Activated naive CD8-positive, alpha-beta T cell treated with anti-CD3 and anti-CD28 coated beads for 36 hours (primary cell): ENCODE results near the gene ANO10. TPM values are rescaled to one million over a fixed set of nuclear protein-coding genes. Genes with fewer than 3 reads are reported as not detected.
"Not testable (repeated sequence)": the region's sequence is repeated elsewhere in the genome, so short reads cannot be mapped to it uniquely, and the experiment has no call there.

Source experiments
- DNase-seq: peaks from one replicate; pipeline ENCODE4 v3.0.0; 2021
- H3K27ac Mint-ChIP-seq: one replicate; pipeline ENCODE4 v1.8.0; 2022; ENCODE audit warnings: mild to moderate bottlenecking, moderate library complexity, mixed read lengths
- H3K27me3 Mint-ChIP-seq: one replicate; pipeline ENCODE4 v1.8.0; 2022; ENCODE audit warnings: mild to moderate bottlenecking, mixed read lengths
- H3K36me3 Mint-ChIP-seq: one replicate; pipeline ENCODE4 v1.8.0; 2021; ENCODE audit warnings: mild to moderate bottlenecking, mixed read lengths
- H3K4me1 Mint-ChIP-seq: one replicate; pipeline ENCODE4 v1.8.0; 2021; ENCODE audit warnings: mixed read lengths
- H3K4me3 Mint-ChIP-seq: one replicate; pipeline ENCODE4 v1.8.0; 2022; ENCODE audit warnings: mild to moderate bottlenecking, moderate library complexity, mixed read lengths
- H3K9me3 Mint-ChIP-seq: one replicate; pipeline ENCODE4 v1.8.0; 2022; ENCODE audit warnings: mixed read lengths
- total RNA-seq, 2 experiments: library from RNA; stranded (reverse); gene quantifications; one replicate each; pipeline ENCODE4 v1.2.3, GENCODE V29; 2021

ANO10 gene
- total RNA-seq, 2 experiments from 2014 or later, result 7.5 to 10.1 TPM

GRCh38 chr3:43465109-43465508 lies 156.7 kb downstream of the ANO10 start:
- H3K36me3 Mint-ChIP-seq, result peaks cover 29% of the 10 kb centered on the region

GRCh38 chr3:43462566-43462965 lies 159.2 kb downstream of the ANO10 start:
- H3K9me3 Mint-ChIP-seq, result peaks cover 13% of the 10 kb centered on the region
- H3K4me3 Mint-ChIP-seq, H3K27ac Mint-ChIP-seq, H3K27me3 Mint-ChIP-seq, DNase-seq, H3K4me1 Mint-ChIP-seq: not testable (repeated sequence)
- peaks cover 29% of the 10 kb centered on the region for H3K36me3 Mint-ChIP-seq

More at GRCh38 chr3:43465109-43465508, 156.7 kb downstream of the ANO10 start:
- no peaks in the 10 kb centered on the region for H3K27me3 Mint-ChIP-seq
- H3K27ac Mint-ChIP-seq, result no peak overlapping the region
- H3K4me1 Mint-ChIP-seq, result peaks cover 4% of the 10 kb centered on the region
- H3K9me3 Mint-ChIP-seq, result peaks cover 13% of the 10 kb centered on the region
- DNase-seq, result no peak
- no peak overlapping the region for H3K4me3 Mint-ChIP-seq

GRCh38 chr3:43461345-43461744 lies 160.5 kb downstream of the ANO10 start:
- Mint-ChIP-seq H3K4me1 (peaks cover 6% of the 10 kb centered on the region), H3K36me3 (peaks cover 29% of the 10 kb centered on the region), H3K4me3 (no peak overlapping the region), H3K9me3 (peaks cover 15% of the 10 kb centered on the region), H3K27me3 (no peaks in the 10 kb centered on the region), H3K27ac (no peak overlapping the region)
- DNase-seq, result no peak

GRCh38 chr3:43457038-43457437 lies 164.8 kb downstream of the ANO10 start:
- not testable (repeated sequence) for DNase-seq, H3K27ac Mint-ChIP-seq, H3K4me1 Mint-ChIP-seq, H3K4me3 Mint-ChIP-seq, H3K9me3 Mint-ChIP-seq, H3K27me3 Mint-ChIP-seq
- H3K36me3 Mint-ChIP-seq, result peaks cover 11% of the 10 kb centered on the region

GRCh38 chr3:43455233-43455632 lies 166.6 kb downstream of the ANO10 start:
- Mint-ChIP-seq H3K27ac (no peak overlapping the region), H3K36me3 (no peaks in the 10 kb centered on the region), H3K4me3 (no peak overlapping the region), H3K9me3 (peaks cover 3% of the 10 kb centered on the region), H3K27me3 (no peaks in the 10 kb centered on the region), H3K4me1 (peaks cover 6% of the 10 kb centered on the region)
- no peak for DNase-seq

GRCh38 chr3:43453981-43454380 lies 167.8 kb downstream of the ANO10 start:
- no peak for DNase-seq
- no peaks in the 10 kb centered on the region for H3K36me3 Mint-ChIP-seq
- H3K27me3 Mint-ChIP-seq, result no peaks in the 10 kb centered on the region
- H3K27ac Mint-ChIP-seq, result no peak overlapping the region
- no peak overlapping the region for H3K4me3 Mint-ChIP-seq
- peaks cover 3% of the 10 kb centered on the region for H3K9me3 Mint-ChIP-seq
- H3K4me1 Mint-ChIP-seq, result peaks cover 6% of the 10 kb centered on the region

GRCh38 chr3:43451670-43452254 lies 170.0 kb downstream of the ANO10 start:
- Mint-ChIP-seq H3K27me3 (no peaks in the 10 kb centered on the region), H3K36me3 (no peaks in the 10 kb centered on the region), H3K27ac (no peak overlapping the region), H3K4me3 (no peak overlapping the region), H3K9me3 (peaks cover 5% of the 10 kb centered on the region), H3K4me1 (peaks cover 8% of the 10 kb centered on the region)
- DNase-seq, result no peak

GRCh38 chr3:43448098-43448497 lies 173.7 kb downstream of the ANO10 start:
- H3K4me1 Mint-ChIP-seq, result peaks cover 8% of the 10 kb centered on the region
- H3K36me3 Mint-ChIP-seq, result no peaks in the 10 kb centered on the region
- DNase-seq, result no peak
- H3K9me3 Mint-ChIP-seq, result peaks cover 2% of the 10 kb centered on the region
- no peak overlapping the region for H3K4me3 Mint-ChIP-seq
- H3K27ac Mint-ChIP-seq, result no peak overlapping the region
- H3K27me3 Mint-ChIP-seq, result no peaks in the 10 kb centered on the region

- no peaks in the 10 kb centered on the region for H3K27me3 Mint-ChIP-seq
- DNase-seq, result no peak
- H3K9me3 Mint-ChIP-seq, result peaks cover 4% of the 10 kb centered on the region
- H3K36me3 Mint-ChIP-seq, result no peaks in the 10 kb centered on the region
- peaks cover 10% of the 10 kb centered on the region for H3K4me1 Mint-ChIP-seq
- no peak overlapping the region for H3K27ac Mint-ChIP-seq
- no peak overlapping the region for H3K4me3 Mint-ChIP-seq
These were observed 176.0 kb downstream of the ANO10 start for GRCh38 chr3:43445820-43446219.

- Mint-ChIP-seq H3K4me1 (peaks cover 12% of the 10 kb centered on the region), H3K27me3 (no peaks in the 10 kb centered on the region), H3K27ac (no peak overlapping the region), H3K36me3 (peaks cover 11% of the 10 kb centered on the region), H3K9me3 (peaks cover 13% of the 10 kb centered on the region), H3K4me3 (no peak overlapping the region)
- no peak for DNase-seq
These were observed 178.9 kb downstream of the ANO10 start for GRCh38 chr3:43442872-43443395.

GRCh38 chr3:43436507-43437140 lies 185.2 kb downstream of the ANO10 start:
- H3K9me3 Mint-ChIP-seq, result peaks cover 13% of the 10 kb centered on the region
- peaks cover 10% of the 10 kb centered on the region for H3K4me1 Mint-ChIP-seq
- no peaks in the 10 kb centered on the region for H3K27me3 Mint-ChIP-seq
- no peak overlapping the region for H3K27ac Mint-ChIP-seq
- H3K36me3 Mint-ChIP-seq, result peaks cover 16% of the 10 kb centered on the region
- H3K4me3 Mint-ChIP-seq, result no peak overlapping the region
- DNase-seq, result no peak

GRCh38 chr3:43435706-43436105 lies 186.1 kb downstream of the ANO10 start:
- Mint-ChIP-seq H3K27ac (no peak overlapping the region), H3K36me3 (peaks cover 20% of the 10 kb centered on the region), H3K4me1 (peaks cover 6% of the 10 kb centered on the region), H3K4me3 (no peak overlapping the region), H3K27me3 (no peaks in the 10 kb centered on the region), H3K9me3 (peaks cover 11% of the 10 kb centered on the region)
- DNase-seq, result no peak

- no peak for DNase-seq
- Mint-ChIP-seq H3K4me3 (no peak overlapping the region), H3K27ac (no peak overlapping the region)
These were observed 187.4 kb downstream of the ANO10 start for GRCh38 chr3:43434431-43434830.

GRCh38 chr3:43432462-43432861 lies 189.3 kb downstream of the ANO10 start:
- no peak for DNase-seq
- H3K9me3 Mint-ChIP-seq, result no peaks in the 10 kb centered on the region
- no peaks in the 10 kb centered on the region for H3K4me1 Mint-ChIP-seq
- H3K36me3 Mint-ChIP-seq, result peaks cover 7% of the 10 kb centered on the region
- H3K4me3 Mint-ChIP-seq, result no peak overlapping the region
- no peaks in the 10 kb centered on the region for H3K27me3 Mint-ChIP-seq
- no peak overlapping the region for H3K27ac Mint-ChIP-seq

More at GRCh38 chr3:43434431-43434830, 187.4 kb downstream of the ANO10 start:
- peaks cover 16% of the 10 kb centered on the region for H3K36me3 Mint-ChIP-seq
- H3K4me1 Mint-ChIP-seq, result no peaks in the 10 kb centered on the region
- H3K27me3 Mint-ChIP-seq, result no peaks in the 10 kb centered on the region
- H3K9me3 Mint-ChIP-seq, result peaks cover 6% of the 10 kb centered on the region

- no peaks in the 10 kb centered on the region for H3K4me1 Mint-ChIP-seq
- H3K27ac Mint-ChIP-seq, result no peak overlapping the region
- peaks cover 7% of the 10 kb centered on the region for H3K9me3 Mint-ChIP-seq
- H3K4me3 Mint-ChIP-seq, result no peak overlapping the region
- no peak for DNase-seq
- H3K36me3 Mint-ChIP-seq, result peaks cover 12% of the 10 kb centered on the region
- H3K27me3 Mint-ChIP-seq, result no peaks in the 10 kb centered on the region
These were observed 195.4 kb downstream of the ANO10 start for GRCh38 chr3:43426388-43426787.

GRCh38 chr3:43425829-43426228 lies 196.0 kb downstream of the ANO10 start:
- H3K27ac Mint-ChIP-seq, result no peak overlapping the region
- no peaks in the 10 kb centered on the region for H3K4me1 Mint-ChIP-seq
- H3K36me3 Mint-ChIP-seq, result peaks cover 10% of the 10 kb centered on the region
- no peak for DNase-seq
- peaks cover 7% of the 10 kb centered on the region for H3K9me3 Mint-ChIP-seq
- H3K27me3 Mint-ChIP-seq, result no peaks in the 10 kb centered on the region
- no peak overlapping the region for H3K4me3 Mint-ChIP-seq
